ENCODE measurements around the gene ADCK2. TPM values are rescaled to one million over a fixed set of nuclear protein-coding genes. Genes with fewer than 3 reads are reported as not detected.
"Not testable (repeated sequence)": the region's sequence is repeated elsewhere in the genome, so short reads cannot be mapped to it uniquely, and the experiment has no call there.

Gene ADCK2
- total RNA-seq, 1 donor from 2014 or later = 27.6 TPM

DNA sequence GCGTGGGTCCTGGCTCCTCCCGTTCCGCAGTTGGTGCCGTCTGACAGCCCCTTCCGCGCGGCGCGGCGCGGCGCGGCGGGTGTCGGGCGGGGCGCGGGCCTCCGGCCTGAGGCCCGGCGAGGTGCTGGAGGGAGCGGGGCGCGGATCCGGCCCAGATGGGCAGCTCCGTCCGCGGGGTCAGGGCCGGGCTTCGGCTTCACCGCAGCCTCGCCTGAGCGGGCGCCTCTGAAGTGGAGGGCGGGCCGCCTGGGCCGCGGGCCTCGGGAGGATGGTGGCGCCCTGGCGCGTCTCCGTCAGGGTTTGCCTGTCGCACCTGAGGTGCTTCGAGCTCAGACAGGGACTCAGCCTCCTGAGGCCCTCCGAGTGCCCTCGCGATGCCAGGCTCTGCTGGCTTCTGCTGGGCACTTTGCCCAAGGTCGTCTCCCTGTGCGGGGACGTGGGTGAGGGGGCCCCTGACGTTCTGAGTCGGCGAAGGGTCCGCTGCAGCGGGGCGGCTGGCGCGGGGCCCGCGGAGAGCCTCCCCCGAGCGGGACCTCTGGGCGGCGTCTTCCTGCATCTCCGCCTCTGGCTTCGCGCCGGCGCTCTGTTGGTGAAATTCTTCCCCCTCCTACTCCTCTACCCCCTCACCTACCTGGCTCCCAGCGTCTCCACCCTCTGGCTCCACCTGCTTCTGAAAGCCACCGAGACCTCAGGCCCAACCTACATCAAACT is 473 bp downstream of the ADCK2 start:
- DNase-seq (ENCODE audit: low read depth in 2 of 2) = peak in 1 of 2 donors; percentile 26

DNA sequence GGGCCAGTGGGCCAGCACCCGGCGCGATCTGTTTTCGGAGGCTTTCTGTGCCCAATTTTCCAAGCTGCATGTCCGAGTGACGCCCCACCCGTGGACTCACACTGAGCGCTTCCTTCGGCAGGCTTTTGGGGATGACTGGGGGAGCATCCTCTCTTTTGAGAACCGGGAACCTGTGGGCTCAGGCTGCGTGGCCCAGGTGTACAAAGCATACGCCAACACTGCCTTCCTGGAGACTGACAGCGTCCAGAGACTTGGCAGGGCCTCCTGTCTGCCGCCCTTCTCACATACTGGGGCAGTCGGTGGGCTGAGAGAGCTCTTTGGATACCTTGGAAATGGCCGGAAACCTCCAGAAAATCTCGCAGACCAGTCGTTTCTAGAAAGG is 1.0 kb downstream of the ADCK2 start:
- DNase-seq (ENCODE audit: low read depth in 2 of 2) = no peak

DNA sequence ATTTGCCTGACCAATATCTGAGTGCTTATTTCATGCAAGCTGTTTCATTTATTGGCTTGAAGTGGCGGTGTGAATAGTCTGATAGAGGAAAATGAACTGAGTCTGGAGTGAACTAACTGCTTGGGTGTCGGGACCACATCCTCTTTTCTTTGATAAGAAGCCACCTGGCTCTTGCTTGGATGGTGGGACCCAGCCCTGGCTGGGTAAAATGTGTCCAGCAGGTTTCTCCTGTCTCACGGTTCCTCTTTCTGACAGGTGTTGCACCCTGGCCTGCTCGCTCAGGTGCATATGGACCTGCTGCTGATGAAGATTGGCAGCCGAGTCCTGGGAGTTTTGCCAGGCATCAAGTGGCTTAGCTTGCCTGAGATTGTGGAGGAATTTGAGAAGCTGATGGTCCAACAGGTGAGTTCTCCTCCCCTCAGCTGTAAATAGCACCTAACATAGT is 1.6 kb downstream of the ADCK2 start:
- no peak for DNase-seq (ENCODE audit: low read depth in 2 of 2)

DNA sequence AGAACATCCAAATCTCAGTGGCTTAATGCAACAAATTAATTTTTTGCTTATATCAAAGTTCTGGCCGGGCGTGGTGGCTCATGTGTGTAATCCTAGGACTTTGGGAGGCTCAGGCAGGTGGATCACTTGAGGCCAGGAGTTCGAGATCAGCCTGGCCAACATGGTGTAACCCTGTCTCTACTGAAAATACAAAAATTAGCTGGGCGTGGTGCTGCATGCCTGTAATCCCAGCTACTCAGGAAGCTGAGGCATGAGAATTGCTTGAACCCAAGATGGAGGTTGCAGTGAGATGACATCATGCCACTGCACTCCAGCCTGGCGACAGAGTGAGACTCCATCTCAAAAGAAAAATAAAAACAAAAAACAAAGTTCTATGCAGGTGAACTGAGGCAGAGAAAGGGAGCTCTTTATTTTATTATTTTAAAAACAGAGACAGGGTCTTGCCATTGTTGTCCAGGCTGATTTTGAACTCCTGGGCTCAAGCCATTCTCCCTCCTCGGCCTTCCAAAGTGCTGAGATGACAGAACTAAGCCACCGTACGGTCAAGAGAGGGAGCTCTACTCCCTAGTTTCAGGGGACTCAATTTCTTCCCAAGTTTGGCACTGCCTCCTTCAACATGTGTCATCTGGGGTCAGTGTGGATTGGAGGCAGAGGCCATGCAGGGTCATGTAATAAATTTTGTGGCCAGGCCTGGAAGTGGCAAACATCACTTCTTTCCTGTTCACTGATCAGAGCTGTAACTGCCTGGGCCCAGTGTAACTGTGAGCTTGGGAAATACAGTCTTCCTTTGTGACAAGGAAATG is 2.4 kb downstream of the ADCK2 start:
- peak; percentile 46 to 66 for DNase-seq (ENCODE audit: low read depth in 2 of 2)

DNA sequence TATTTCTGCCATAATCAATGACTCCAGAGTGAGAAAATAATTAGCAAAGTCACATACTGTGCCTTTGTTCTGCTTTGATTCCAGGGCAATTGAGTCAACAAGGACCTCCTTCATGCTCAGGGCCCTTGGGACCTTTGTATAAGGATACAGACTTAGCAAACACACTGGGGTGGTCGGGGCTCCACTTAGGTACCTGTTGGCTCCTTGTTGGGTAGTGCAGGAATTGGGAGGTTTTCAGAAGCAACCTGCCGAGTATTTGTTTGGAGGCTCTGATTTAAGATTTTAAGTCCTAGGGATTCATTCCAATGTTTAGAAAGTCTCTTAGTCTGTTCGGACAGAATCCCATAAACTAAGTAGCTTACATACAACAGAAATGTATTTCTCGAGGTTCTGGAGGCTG is 3.0 kb downstream of the ADCK2 start:
- no peak for DNase-seq (ENCODE audit: low read depth in 2 of 2)

DNA sequence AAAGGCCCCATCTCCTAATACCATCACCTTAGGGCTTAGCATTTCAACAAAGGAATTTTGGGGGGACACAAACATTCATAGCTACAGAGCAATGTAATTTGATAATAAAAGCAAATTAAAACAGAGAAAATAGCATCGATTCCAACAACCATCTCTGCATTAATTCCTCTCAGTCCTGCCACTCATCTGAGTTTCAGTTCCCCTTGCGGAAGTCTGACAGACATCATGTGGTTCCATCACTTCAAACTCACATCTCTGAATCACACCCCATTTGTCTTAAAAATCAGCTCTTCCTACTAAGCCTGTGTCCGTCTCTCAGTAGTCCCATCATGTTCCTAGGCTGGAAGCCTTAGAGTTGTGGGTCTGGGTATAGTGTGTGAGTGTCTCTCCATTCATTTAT is 3.6 kb downstream of the ADCK2 start:
- no peak for DNase-seq (ENCODE audit: low read depth in 2 of 2)

DNA sequence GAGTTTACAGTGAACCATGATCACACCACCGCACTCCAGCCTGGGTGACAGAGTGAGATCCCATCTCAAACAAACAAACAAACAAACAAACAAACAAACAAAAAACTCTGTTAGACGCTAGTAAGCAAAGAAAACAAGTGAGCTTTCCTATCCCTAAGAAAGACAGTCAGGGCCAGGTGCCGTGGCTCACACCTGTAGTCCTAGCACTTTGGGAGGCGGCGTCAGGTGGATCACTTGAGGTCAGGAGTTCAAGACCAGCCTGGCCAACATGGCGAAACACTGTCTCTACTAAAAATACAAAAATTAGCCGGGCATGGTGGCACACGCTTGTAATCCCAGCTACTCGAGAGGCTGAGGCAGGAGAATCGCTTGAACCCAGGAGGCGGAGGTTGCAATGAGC is 4.2 kb downstream of the ADCK2 start:
- not testable (repeated sequence) for DNase-seq (ENCODE audit: low read depth in 2 of 2)

DNA sequence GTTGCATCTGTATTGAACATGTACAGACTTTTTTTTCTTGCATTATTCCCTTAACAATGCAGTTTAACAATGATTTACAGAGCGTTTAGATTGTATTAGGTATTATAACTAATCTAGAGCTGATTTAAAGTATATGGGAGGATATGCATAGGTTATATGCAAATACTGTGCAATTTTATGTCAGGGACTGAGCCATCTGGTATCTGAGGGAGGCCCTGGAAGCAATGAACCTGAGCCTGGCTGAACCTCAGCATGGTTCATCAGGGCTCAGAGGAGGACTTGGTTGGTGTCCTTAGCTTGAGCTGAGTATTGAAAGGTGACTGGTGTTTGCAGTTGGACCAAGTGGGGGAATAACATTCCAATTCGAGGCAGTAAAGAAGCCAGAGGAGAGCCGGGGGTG is 4.8 kb downstream of the ADCK2 start:
- DNase-seq (ENCODE audit: low read depth in 2 of 2) = no peak

DNA sequence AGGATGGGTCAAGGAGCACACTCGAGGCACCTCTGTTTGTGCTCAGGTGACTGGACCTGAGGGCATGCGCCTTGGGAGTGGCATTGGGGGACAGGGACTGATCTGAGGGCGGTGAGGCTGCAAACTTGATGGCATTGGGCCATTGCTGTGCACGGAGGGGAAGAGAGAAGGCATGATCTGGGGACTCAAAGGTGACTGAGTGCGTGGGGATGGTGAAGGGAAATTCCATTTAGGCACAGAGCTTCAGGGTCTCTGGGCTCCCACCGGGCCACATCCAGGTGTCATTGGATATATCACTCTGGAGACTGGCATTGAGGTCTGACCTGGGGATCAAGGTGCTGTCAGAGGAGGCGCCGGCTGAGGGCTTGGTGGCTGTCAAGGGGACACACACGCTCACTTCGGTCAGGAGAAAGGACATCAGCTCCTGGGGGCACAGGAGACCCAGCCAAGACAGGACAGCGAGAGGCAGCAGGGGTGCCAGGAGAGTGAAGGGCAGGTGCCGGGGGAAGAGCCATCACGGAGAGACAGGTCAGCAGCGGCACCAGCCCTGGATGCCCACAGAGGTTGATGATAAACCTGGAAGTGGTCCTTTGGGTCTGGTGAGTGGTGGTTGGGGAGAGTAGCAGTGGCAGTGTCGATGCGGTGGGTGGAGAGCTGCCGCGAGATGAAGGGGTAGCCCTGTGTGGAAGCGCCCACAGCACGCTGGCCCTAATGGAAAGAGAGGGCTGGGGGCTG is 5.5 kb downstream of the ADCK2 start:
- DNase-seq (ENCODE audit: low read depth in 2 of 2) = no peak

DNA sequence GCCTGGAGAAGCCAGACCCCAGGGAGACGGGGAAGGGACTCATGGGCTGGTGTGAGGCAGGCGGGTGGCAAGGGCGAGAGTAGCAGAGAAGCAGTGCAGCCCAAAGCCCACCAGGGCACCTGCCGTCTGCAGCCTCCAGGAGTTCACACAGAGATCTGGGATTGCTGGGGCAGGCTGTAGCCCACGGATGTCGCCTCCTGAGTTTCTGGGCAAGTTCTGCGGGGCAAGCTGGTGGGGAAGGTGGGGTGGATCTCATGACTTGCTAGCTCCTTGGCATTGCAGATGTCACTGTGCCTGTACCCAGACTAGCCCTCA is 6.0 kb downstream of the ADCK2 start:
- DNase-seq (ENCODE audit: low read depth in 2 of 2) = no peak

DNA sequence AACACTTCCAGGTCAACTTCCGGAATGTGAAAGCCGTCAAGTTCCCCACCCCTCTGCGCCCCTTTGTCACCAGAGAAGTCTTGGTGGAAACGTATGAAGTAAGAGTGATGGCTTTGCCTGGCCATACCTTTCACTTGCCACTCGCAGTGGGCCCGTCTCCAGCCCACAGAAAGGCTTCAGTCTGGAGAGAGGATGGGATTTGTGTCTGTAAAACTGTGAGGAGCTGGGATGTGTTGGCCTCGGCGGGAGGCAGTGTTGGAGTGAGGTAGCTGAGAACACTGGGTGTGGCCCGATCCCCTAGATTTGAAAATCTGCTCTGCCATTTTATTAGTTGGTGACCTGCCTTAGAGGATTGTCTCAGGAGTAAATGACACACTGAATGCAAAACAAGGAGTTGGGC is 6.4 kb downstream of the ADCK2 start:
- DNase-seq (ENCODE audit: low read depth in 2 of 2) = no peak

DNA sequence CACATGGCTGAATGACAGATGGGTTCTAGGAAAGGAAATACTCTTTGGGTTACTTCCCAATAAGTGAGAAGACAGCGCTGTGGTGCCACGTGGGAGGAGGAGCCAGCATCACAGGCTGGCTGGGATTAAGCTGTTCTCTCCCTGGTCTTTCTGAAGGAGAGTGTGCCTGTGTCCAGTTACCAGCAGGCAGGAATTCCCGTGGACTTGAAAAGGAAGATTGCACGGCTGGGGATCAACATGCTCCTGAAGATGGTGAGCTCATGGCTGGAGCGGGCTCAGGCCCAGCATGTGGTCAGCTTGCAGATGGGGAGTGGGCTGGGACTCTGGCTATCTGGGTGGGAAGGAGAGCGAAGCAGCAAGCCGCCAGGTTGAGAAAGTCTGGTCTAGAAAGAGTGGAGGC is 8.1 kb downstream of the ADCK2 start:
- no peak for DNase-seq (ENCODE audit: low read depth in 2 of 2)

DNA sequence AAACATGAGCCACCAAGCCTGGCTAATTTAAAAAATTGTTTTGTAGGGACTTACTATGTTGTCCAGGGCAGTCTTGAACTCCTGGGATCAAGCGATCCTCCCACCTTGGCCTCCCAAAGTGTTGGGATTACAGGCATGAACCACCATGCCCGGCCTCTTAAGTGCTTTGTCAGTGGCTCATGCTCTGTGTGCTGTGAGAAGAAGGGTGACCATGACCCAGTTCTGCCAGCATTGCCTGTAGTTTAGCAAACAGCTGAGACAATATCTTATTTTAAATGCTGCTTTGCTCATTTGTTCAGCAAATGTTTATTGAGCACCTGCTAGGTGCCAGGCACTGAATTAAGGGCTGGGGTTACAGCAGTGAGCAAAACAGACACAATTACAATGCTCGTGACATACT is 9.0 kb downstream of the ADCK2 start:
- DNase-seq (ENCODE audit: low read depth in 2 of 2) = no peak

DNA sequence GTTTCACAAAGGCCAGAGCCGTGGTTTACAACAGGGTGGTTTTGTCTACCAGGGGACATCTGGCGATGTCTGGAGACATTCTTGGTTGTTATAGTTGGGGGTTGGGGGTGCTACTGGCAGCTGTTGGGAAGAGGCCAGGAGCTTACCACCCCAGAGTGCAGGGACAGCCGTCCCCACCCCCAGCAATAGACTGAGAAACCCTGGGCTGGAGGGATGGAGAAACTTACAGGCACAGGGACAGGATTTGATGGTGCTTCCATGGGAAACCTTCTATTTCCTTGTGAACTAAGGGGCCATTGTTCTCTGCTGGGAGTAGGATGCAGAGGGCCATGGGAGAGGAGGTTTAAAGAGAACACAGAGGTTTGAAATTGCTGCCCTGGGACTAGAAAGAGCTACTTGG is 10.9 kb downstream of the ADCK2 start:
- peak in 1 of 2 donors; percentile 52 for DNase-seq (ENCODE audit: low read depth in 2 of 2)

DNA sequence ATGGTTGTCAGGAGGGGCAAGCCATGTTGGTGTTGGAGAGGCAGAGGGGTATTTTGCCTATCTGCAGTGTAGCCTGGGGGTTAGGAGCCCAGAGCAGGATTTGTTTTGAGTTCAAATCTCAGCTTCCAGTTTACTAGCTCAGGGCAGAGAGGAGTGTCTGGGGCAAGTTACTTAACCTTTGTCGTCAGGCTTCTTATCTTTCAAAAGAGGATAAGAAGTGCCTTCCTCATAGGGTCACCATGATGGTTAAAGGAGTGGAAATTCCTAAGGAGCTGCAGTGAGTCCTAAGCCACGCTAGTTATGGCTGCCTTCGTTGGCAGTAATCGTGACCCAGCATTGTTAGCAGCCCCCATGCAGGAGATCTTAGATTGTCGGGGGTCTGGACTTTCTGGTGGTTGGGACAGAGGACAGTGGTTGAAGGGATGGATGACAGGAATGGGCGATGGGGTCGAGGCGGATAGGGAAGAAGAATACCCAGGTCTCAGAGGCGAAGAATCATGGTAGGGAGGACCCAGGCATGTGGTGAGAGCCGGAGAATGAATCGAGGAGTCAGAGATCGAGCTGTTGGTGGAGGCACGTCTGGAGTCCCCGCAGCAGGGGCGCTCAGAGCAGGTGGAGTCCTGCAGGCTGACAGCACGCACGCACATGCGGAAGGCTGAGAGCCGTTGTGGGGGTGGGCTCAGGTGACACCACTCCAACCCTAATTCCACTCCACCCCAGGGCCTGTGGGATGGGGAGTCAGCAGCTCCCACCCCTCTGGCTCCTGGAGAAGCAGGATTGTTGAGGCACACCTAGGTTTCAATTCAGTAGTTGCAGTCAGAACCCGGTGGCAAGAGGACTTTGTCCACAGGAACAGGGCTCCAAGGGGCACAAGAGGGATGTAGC is 11.6 kb downstream of the ADCK2 start:
- no peak for DNase-seq (ENCODE audit: low read depth in 2 of 2)

DNA sequence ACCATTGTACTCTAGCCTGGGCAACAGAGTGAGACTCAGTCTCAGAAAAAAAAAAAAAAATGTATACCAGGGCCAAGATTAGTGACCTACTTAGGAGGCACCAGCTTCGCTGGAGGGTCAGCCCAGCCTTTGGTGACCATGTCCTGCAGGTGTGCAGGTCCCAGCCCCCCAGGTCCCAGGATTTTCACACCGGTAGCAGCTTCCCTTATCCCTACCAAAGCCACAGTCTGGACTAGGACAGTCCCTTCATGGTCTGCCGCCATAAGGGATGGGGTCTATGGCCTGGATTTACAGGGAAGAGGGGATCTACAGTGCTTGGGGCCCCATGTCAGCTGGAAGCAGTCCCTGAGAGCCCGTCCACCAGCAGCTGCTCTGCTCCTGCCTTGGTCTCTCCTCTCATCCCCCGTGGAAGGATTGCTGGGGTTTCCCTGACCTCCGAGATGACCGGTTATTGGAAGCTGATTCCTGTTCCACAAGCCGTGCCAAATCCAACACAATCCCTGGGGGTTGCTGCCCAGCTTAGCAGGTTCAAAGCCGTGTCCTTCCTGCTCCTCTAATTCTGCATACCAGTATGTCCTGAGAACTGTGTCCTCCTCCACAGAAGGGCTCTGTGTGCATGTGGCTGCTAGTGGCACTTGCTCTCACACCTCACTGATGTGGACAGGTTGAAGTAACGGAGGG is 12.8 kb downstream of the ADCK2 start:
- DNase-seq (ENCODE audit: low read depth in 2 of 2) = peak; percentile 75

DNA sequence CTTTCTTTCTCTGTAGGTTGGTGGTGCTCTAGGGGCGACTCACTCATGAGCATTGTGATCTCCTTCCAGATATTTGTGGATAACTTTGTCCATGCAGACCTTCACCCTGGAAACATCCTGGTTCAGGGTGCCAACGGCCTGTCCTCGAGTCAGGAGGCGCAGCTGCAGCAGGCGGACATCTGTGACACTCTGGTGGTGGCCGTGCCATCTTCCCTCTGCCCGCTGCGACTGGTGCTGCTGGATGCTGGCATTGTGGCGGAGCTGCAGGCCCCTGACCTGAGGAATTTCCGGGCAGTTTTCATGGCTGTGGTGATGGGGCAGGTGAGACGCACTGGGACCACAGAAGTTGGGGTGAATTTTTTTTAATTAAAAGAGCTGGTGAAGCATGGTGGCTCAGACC is 14.2 kb downstream of the ADCK2 start:
- DNase-seq (ENCODE audit: low read depth in 2 of 2) = no peak

DNA sequence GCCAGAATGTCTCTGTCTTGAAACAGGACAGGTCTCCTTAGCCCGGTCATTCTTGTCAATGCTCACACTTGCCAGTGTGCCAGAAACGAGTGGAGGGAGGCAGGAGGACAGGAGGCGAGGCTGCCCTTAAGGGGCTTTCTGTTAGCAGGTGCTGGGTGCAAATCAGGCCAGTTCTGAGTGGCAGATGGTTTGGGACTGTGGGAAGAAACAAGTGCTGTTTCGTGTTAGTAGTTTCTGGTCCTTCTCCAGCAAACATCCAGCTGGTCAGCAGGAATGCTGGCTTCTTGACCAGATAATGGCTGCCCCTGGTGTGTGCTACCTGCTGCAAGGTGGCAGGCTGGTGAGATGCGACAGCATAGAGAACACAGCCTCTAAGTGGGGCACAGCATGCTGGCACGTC is 15.6 kb downstream of the ADCK2 start:
- no peak for DNase-seq (ENCODE audit: low read depth in 2 of 2)

DNA sequence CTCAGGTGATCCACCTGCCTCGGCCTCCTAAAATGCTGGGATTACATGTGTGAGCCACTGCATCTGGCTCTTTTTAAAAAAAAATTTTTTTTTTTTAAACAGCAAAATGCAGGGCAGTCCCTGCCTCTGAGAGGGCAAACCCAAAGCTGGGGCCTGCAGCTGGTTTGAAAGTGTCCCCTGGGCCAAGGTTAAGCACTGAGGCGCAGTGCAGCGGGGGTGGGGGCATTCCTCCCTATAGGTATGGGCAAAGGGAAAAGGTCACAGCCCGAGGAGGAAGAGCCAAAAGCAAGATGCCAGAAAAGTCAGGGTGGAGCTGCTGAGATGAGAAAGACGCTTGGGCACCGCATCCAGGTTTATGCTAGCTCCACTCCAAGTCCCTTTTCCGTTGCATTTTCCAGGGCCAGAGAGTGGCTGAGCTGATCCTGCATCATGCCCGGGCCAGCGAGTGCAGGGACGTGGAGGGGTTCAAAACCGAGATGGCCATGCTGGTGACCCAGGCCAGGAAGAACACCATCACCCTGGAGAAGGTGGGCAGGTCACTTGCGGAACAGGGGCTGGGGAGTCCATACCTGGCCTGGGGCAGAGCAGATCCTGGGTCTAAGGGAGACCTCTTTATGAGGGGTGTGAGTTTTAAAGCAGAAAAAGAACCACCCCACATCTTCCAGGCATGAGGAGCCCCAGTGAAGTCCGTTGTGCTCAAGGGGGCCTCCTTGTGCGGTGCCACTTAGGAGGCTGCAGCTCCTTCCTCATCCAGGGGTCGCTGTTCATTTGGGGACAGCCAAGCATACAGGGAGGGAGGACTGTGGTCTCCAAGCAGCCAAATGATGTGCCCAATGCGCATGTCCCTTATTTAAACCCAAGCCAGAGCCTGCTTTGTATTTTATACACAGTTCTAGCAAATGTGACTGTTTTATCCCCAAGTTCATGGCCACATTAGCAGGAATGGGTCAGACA is 16.7 kb downstream of the ADCK2 start:
- DNase-seq (ENCODE audit: low read depth in 2 of 2) = no peak

All from dermis microvascular lymphatic vessel endothelial cell (primary cell).